ENCODE measurements around the gene MGP.

Gene MGP

DNA sequence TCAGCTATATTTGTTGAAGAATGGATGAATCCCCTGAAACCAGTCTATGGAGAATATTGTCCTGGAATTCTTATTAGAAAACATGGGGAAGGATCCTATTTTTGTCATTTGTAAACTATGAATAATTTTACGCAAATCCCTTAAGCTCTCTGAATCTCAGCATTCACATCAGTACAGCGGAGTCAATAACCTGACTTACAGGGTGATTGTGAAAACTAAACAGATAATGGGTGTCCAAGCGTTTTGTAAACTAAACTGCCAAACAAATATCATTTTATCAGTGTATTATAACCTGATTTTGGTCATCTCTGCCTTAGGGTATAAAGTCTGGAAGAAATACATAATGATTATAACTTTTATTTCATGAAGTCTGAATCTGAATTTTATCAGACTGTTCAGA, 52.3 kb downstream of the MGP start:
- Mint-ChIP-seq H3K4me3 (no peak overlapping the region), H3K27ac (no peak overlapping the region), H3K4me1 (peaks cover 6% of the 10 kb centered on the region), H3K9me3 (no peaks in the 10 kb centered on the region), H3K27me3 (no peaks in the 10 kb centered on the region), H3K36me3 (peaks cover 6% of the 10 kb centered on the region)
- no peak for ATAC-seq
